ENCODE data around the gene GRK5.

The GRK5 gene

DNA sequence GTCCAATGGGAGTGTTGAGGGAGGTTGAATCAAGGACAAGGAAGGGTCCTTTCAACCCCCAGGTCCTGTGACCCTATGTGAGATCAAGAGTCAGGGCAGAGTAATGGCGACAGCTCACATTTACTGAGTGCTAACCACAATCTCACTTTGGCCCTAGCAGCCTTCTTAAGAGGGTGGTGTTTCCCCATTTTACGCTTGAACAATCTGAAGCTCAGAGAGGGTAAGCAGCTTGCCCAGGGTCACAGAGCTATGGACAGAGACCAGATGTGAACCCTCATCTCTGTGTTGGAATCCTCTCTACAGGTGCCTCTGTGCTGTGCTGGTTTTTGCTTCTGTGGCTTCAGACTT lies 102.0 kb downstream of the GRK5 start:
- Histone ChIP-seq H3K4me1 (ENCODE audit: control insufficient read depth, low read length) (peaks cover 73% of the 10 kb centered on the region), H3K79me2 (ENCODE audit: control insufficient read depth, low read length) (peaks cover 4% of the 10 kb centered on the region; the same call in 1 of the 2 replicates), H3K9me2 (replicated peaks; ENCODE audit: control insufficient read depth, low read length) (no peaks in the 10 kb centered on the region), H3K4me3 (ENCODE audit: low read length) (peak overlapping the region; percentile 46), H3K27me3 (ENCODE audit: control insufficient read depth, low read length) (peaks cover 2% of the 10 kb centered on the region; the same call in 1 of the 2 replicates), H3K9me3 (ENCODE audit: control insufficient read depth, insufficient read depth, low read length) (no peaks in the 10 kb centered on the region), H4K20me1 (ENCODE audit: control insufficient read depth, insufficient read depth, low read depth, low read length) (no peaks in the 10 kb centered on the region), H3K36me3 (ENCODE audit: control insufficient read depth, low read length) (no peaks in the 10 kb centered on the region), H3K27ac (ENCODE audit: low read depth, low read length) (peak overlapping the region; percentile 55), H3K4me2 (ENCODE audit: low read length) (peak overlapping the region; percentile 92), H3F3A (ENCODE audit: control insufficient read depth, insufficient read depth) (peaks cover 30% of the 10 kb centered on the region)
- TF ChIP-seq EZH2phosphoT487 (IDR thresholded peaks at IDR 0.05; ENCODE audit: borderline replicate concordance, low read length) = no peak
- TF ChIP-seq, protein P1, sequence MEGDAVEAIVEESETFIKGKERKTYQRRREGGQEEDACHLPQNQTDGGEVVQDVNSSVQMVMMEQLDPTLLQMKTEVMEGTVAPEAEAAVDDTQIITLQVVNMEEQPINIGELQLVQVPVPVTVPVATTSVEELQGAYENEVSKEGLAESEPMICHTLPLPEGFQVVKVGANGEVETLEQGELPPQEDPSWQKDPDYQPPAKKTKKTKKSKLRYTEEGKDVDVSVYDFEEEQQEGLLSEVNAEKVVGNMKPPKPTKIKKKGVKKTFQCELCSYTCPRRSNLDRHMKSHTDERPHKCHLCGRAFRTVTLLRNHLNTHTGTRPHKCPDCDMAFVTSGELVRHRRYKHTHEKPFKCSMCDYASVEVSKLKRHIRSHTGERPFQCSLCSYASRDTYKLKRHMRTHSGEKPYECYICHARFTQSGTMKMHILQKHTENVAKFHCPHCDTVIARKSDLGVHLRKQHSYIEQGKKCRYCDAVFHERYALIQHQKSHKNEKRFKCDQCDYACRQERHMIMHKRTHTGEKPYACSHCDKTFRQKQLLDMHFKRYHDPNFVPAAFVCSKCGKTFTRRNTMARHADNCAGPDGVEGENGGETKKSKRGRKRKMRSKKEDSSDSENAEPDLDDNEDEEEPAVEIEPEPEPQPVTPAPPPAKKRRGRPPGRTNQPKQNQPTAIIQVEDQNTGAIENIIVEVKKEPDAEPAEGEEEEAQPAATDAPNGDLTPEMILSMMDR (IDR thresholded peaks at IDR 0.05; ENCODE audit: low read depth, low read length, poor library complexity, severe bottlenecking) = no peak

DNA sequence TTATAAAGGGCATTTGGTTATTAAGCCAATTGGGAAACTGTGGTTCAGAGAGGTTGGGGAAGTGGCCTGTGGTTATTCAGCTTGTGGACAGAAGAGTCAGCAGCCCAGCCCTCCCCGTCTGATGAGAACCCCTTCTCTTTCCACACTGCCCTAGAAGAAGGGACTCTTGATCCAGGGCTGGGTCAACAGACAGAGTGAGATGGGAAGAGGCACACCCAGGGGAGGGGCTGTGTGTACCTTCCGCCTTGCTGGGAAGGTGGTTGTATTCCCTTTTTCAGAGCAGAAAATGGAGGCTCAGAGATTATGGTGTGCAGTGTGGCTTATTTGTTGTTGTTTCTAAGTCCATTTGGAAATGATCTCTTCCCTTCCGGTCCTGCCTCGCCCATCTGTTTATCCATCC lies 103.4 kb downstream of the GRK5 start:
- Histone ChIP-seq H3K27ac (ENCODE audit: low read depth, low read length) (no peak overlapping the region), H3K79me2 (ENCODE audit: control insufficient read depth, low read length) (peaks cover 4% of the 10 kb centered on the region; the same call in 1 of the 2 replicates), H3K4me2 (ENCODE audit: low read length) (no peak overlapping the region)

DNA sequence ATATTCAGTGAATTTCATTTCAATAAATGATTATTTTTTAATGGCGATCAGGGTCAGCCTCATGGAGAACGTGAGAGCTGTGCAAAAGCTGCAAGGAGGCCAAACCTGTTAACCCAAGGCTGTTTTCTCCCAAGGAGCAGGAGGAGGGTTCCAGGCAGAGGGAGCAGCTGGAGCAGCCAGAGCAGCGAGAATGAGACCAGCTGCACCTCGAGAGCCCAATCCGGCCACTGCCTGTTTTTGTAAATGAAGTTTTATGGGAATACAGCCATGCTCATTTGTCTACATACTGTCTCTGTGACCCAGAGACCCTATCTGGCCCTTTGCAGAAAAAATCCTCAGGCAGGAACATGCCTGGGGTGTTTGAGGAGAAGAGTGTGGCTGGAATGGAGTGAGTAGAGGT lies 104.9 kb downstream of the GRK5 start:
- Histone ChIP-seq H3K4me2 (ENCODE audit: low read length) (no peak overlapping the region), H3K79me2 (ENCODE audit: control insufficient read depth, low read length) (peaks cover 4% of the 10 kb centered on the region; the same call in 1 of the 2 replicates), H3F3A (ENCODE audit: control insufficient read depth, insufficient read depth) (peaks cover 12% of the 10 kb centered on the region), H3K9me2 (replicated peaks; ENCODE audit: control insufficient read depth, low read length) (no peaks in the 10 kb centered on the region), H3K4me1 (ENCODE audit: control insufficient read depth, low read length) (peaks cover 46% of the 10 kb centered on the region), H3K9me3 (ENCODE audit: control insufficient read depth, insufficient read depth, low read length) (no peaks in the 10 kb centered on the region), H3K27me3 (ENCODE audit: control insufficient read depth, low read length) (no peaks in the 10 kb centered on the region), H3K27ac (ENCODE audit: low read depth, low read length) (no peak overlapping the region), H3K4me3 (ENCODE audit: low read length) (no peak overlapping the region), H3K36me3 (ENCODE audit: control insufficient read depth, low read length) (no peaks in the 10 kb centered on the region), H4K20me1 (ENCODE audit: control insufficient read depth, insufficient read depth, low read depth, low read length) (no peaks in the 10 kb centered on the region)
- TF ChIP-seq, protein P1 (IDR thresholded peaks at IDR 0.05; ENCODE audit: low read depth, low read length, poor library complexity, severe bottlenecking) = no peak
- no peak for TF ChIP-seq EZH2phosphoT487 (IDR thresholded peaks at IDR 0.05; ENCODE audit: borderline replicate concordance, low read length)

More for the DNA sequence above, 103.4 kb downstream of the GRK5 start:
- peaks cover 23% of the 10 kb centered on the region for H3F3A ChIP-seq (ENCODE audit: control insufficient read depth, insufficient read depth)
- no peak overlapping the region for H3K4me3 ChIP-seq (ENCODE audit: low read length)
- H3K9me3 ChIP-seq (ENCODE audit: control insufficient read depth, insufficient read depth, low read length) = no peaks in the 10 kb centered on the region
- no peaks in the 10 kb centered on the region for H3K9me2 ChIP-seq (replicated peaks; ENCODE audit: control insufficient read depth, low read length)
- no peaks in the 10 kb centered on the region for H3K36me3 ChIP-seq (ENCODE audit: control insufficient read depth, low read length)
- no peak for TF ChIP-seq EZH2phosphoT487 (IDR thresholded peaks at IDR 0.05; ENCODE audit: borderline replicate concordance, low read length)
- TF ChIP-seq, protein P1 (IDR thresholded peaks at IDR 0.05; ENCODE audit: low read depth, low read length, poor library complexity, severe bottlenecking) = no peak
- no peaks in the 10 kb centered on the region for H3K27me3 ChIP-seq (ENCODE audit: control insufficient read depth, low read length)
- H4K20me1 ChIP-seq (ENCODE audit: control insufficient read depth, insufficient read depth, low read depth, low read length) = no peaks in the 10 kb centered on the region
- peaks cover 59% of the 10 kb centered on the region for H3K4me1 ChIP-seq (ENCODE audit: control insufficient read depth, low read length)
